ACC112 (cell line): Measurements from ENCODE around the gene HOXB7.
A peak's percentile ranks its signal among the peaks of the same experiment; 100 is the strongest.

Source experiments
- H2AFZ ChIP-seq: fragments of 200-600 bp; sonication (generic); one replicate; pipeline ENCODE4 v1.6.0; 2017; ENCODE audit warnings: antibody characterized with exemption, low read length; ENCODE audit not compliant: unreplicated experiment
- H3K27ac ChIP-seq: fragments of 200-600 bp; sonication (generic); 2 replicates; pipeline ENCODE4 v1.5.1; 2014; ENCODE audit warnings: low read depth, mild to moderate bottlenecking, antibody characterized with exemption, low read length, moderate library complexity
- H3K27me3 ChIP-seq: fragments of 200-600 bp; sonication (generic); 2 replicates; pipeline ENCODE4 v1.6.1; 2014; ENCODE audit warnings: mild to moderate bottlenecking, antibody characterized with exemption, low read length, moderate library complexity, mixed read lengths; ENCODE audit not compliant: insufficient read depth
- H3K36me3 ChIP-seq: fragments of 200-600 bp; sonication (generic); 2 replicates; pipeline ENCODE4 v1.6.1; 2016; ENCODE audit warnings: mild to moderate bottlenecking, antibody characterized with exemption, low read length, moderate library complexity, mixed read lengths; ENCODE audit not compliant: insufficient read depth
- H3K4me1 ChIP-seq: fragments of 200-600 bp; sonication (generic); one replicate; pipeline ENCODE4 v1.6.1; 2016; ENCODE audit warnings: low read length, mixed read lengths; ENCODE audit not compliant: insufficient read depth, unreplicated experiment, control insufficient read depth
- H3K4me3 ChIP-seq: fragments of 200-600 bp; sonication (generic); 2 replicates; pipeline ENCODE4 v1.5.1; 2014; ENCODE audit warnings: mild to moderate bottlenecking, low read depth, low read length
- H3K79me2 ChIP-seq: fragments of 200-600 bp; sonication (generic); one replicate; pipeline ENCODE4 v1.6.0; 2016; ENCODE audit warnings: low read length; ENCODE audit not compliant: control insufficient read depth, unreplicated experiment, insufficient read depth

Gene HOXB7

DNA sequence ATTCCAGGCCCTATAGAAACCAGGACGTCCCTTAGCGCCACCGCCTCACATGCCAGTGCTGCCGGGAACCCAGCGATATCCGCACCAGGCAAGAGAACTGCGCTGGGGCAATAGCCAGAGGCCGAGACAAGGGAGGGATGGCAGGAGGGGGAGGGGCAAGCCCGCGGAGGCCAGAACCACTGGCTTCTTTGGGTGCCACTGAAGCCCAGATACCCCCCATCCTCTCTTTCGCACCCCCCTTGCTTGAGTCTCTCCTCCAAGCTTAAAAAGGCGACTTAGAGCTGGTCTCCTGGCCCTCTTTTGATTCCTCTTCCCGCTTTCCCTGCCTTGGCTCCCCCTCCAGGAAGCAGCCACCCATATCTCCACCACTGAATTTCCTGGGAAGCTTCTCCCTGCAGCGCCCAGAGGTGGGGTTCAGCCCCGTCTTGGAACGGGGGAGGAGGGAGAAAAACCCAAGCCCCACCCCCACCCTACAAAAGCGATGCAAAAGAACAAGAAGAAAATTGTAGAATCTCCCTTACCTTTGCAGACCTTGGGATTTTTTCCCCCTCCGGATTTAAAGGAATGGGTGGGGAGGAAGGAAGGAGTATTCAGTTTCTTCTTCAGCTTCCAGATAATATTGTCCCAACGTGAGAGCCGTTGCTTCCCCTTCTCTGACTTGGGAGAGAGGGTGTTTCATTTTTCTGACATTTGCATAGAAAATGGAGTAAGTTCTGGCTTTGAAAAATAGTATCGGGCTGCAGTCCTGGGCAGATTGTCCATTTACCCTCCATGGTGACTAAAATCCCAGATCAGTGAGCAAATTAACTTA is 6.7 kb downstream of the HOXB7 start:
- Histone ChIP-seq H3K36me3 (no peaks in the 10 kb centered on the region), H2AFZ (no peak overlapping the region), H3K79me2 (no peaks in the 10 kb centered on the region), H3K4me3 (no peak overlapping the region), H3K27me3 (peaks cover 98% of the 10 kb centered on the region), H3K4me1 (no peaks in the 10 kb centered on the region), H3K27ac (no peak overlapping the region)

DNA sequence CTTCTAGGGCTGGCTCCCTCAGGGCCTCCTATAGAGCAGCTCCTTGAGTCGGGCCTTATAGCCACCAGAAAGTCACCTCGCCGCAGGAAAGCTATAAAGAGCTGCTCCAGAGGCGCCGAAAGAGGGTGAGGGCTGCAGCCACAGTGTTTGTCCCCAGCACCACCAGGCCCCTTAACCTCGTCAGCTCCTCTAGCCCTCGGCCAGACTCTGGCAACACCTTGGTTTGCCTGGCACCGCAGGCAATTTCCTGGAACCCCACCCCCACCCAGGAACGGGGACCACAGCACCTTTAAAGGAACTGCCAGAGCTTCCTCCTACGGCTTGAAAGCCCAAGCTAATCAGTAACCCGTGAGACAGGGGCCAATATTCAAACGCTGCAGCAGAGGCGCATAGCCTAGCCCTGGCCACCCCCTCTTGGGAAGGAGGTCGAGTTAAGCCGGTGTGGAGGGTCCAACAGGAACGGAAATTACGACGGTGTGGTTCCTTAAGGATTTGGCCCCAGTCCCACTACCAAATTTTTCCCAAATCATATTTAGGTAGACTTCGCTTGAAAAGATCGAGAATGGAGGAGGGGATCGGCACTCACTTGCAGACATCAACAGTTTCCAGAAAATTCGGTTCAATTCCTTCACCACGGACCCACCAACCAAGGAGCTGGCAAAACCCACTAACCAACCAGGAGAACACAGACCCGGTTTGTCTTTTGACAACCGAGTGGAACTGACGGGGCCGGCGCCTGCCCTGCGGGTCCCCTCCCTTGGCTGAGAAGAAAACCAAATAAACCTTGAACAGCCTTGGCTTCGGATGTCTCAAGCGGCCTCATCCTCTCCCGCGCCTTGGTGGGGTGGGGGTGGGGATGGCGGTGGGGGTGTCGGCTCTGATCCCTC is 9.0 kb downstream of the HOXB7 start:
- no peak overlapping the region for H3K27ac ChIP-seq
- H3K79me2 ChIP-seq, result no peaks in the 10 kb centered on the region
- H2AFZ ChIP-seq, result no peak overlapping the region
- peaks cover 100% of the 10 kb centered on the region for H3K27me3 ChIP-seq
- no peaks in the 10 kb centered on the region for H3K36me3 ChIP-seq
- H3K4me1 ChIP-seq, result no peaks in the 10 kb centered on the region
- no peak overlapping the region for H3K4me3 ChIP-seq

DNA sequence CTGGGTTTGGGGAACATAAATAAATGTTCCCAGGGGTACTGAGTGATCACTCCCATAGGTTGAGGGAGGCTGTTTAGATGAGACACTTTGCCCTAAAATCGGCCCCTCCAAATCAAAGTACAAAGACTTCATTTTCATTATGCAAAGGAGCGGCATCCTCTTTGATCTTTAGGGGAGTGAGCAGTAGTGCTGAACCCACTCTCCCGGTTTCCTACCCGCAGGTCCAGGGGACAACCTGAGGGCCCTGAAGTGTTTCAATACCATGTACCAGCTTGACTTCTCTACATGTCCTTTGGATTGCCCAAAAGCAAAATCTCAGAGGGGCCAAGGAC is 9.6 kb downstream of the HOXB7 start:
- no peak overlapping the region for H3K4me3 ChIP-seq
- no peaks in the 10 kb centered on the region for H3K79me2 ChIP-seq
- H2AFZ ChIP-seq, result no peak overlapping the region
- no peaks in the 10 kb centered on the region for H3K4me1 ChIP-seq
- no peaks in the 10 kb centered on the region for H3K36me3 ChIP-seq
- peaks cover 100% of the 10 kb centered on the region for H3K27me3 ChIP-seq
- H3K27ac ChIP-seq, result no peak overlapping the region

DNA sequence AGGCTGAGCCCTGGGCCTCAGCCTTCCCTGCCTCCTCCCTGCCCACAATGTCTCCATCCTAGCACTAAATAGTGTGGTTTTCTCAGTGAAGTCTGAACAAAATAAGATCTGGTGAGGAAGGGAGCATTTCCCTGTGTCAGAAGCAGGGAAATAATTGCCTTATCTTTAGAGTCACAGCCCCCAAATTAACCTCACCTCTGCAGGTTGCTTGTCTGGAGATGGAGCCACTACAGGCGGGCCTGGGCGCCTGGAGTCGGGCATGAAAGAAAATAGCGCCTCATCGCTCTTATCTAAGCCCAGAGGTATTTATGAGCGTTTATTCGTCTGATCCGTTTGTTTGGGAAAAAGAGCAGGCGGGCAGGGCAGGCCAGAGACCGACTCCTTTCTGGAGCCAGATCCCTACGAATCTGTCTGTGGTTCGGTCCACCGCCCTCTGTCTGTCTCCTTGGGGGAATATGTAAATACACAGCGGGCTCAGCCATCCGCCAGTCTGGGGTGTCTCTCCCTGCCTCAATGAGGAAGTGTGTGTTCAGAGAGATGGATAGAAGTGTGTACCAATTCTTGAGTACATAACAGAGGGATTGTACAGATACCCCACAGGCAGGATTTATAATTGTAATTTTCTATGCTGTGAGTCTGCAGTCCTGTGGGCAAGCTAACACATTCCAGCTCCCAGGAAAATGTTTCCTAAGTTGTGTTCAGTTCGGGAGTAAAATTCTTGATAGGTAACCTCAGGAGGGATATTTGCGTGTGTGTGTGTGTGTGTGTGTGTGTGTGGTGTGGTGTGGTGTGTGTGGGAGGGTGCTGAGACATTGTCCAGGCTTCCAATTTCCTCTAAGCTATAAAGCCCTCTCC is 10.3 kb downstream of the HOXB7 start:
- H3K36me3 ChIP-seq, result no peaks in the 10 kb centered on the region
- H3K4me1 ChIP-seq, result no peaks in the 10 kb centered on the region
- no peak overlapping the region for H3K4me3 ChIP-seq
- H3K27me3 ChIP-seq, result peaks cover 100% of the 10 kb centered on the region
- no peak overlapping the region for H2AFZ ChIP-seq
- H3K27ac ChIP-seq, result no peak overlapping the region
- no peaks in the 10 kb centered on the region for H3K79me2 ChIP-seq

DNA sequence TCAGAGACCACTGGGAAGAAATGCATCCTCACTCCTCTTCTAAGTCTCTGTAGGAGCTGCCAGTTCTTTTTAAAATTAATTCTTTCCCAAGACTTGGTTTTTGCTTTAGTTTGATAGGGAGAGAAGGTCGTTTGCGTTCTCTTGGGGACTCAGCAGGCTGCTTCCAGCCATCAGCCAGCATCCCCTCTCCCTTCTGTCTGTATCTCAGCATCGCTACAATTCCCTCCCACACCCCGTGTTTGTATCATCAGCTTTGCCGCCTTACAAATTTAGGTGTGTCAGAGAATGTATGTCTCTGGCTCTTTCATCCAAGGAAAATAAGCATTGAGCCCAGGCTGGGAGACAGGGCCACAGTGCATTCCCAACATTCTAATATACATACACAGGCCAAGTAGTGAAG is 11.5 kb downstream of the HOXB7 start:
- Histone ChIP-seq H3K4me1 (no peaks in the 10 kb centered on the region), H3K27ac (no peak overlapping the region), H2AFZ (no peak overlapping the region), H3K79me2 (no peaks in the 10 kb centered on the region), H3K36me3 (no peaks in the 10 kb centered on the region), H3K4me3 (no peak overlapping the region), H3K27me3 (peaks cover 100% of the 10 kb centered on the region)

DNA sequence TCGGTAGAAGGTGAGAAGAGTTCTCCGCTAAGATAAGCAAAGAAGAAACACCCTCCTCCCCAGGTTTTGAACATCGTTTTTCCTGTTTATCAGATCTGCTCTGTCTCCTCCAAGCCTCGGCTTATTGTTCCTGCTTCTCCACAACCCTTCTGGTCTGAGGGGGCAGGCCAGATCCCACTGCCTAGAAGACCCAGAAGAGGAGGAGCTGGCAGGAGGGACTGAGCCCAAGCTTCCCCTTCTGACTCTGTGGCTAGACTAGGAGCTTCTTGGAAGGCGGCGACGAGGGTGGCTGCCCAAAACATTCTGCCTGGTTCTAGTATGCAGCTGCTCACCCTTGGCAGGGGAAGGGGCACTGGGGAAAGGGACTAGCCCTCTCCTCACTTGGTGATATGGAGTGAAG is 12.1 kb downstream of the HOXB7 start:
- Histone ChIP-seq H3K27ac (no peak overlapping the region), H2AFZ (no peak overlapping the region), H3K27me3 (peaks cover 100% of the 10 kb centered on the region), H3K4me1 (no peaks in the 10 kb centered on the region), H3K4me3 (no peak overlapping the region), H3K79me2 (no peaks in the 10 kb centered on the region), H3K36me3 (no peaks in the 10 kb centered on the region)

DNA sequence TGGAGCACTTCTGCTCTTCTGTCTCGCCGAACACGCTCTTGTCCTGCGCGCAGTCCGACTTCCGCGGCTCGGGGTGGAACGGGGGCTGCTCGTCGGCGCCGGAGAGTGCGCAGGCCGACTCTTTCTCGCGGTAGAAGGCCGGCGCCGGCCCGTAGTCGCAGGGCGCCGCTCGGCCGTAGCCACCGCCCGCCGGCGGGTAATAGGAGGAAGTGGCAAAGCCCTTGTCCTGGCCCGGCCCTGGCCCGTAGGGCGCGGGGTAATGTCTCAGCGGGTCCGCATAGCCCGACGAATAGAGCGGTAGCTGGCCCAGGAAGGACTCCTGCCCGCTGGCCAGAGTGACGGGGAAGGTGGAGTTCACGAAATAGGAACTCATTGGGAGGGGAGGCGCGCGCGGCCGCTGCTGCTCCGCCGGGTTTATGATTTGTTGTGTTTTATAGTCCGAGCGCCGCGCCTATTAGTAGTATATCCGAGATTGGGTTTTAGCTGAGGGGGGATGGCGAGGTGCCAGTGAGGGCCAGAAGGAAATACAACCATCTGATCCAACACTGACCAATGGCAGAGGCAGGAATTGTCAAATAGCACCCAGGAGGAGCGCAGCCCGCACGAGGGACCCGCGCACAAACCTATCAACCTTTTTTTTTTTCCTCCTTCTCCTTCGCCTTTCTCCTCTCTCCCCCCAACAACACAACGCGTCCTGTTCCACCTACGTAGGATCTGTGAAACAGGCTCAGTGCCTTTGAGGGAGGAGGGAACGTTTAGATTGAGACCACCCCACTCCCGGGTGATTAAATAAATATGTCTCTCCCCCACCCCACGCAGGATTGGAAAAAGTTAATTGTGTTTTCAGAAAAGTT is 12.8 kb downstream of the HOXB7 start:
- no peaks in the 10 kb centered on the region for H3K4me1 ChIP-seq
- peak overlapping the region; percentile 38; the same call in 1 of the 2 replicates for H3K4me3 ChIP-seq
- H3K36me3 ChIP-seq, result no peaks in the 10 kb centered on the region
- H3K27me3 ChIP-seq, result peaks cover 99% of the 10 kb centered on the region
- no peaks in the 10 kb centered on the region for H3K79me2 ChIP-seq
- H2AFZ ChIP-seq, result no peak overlapping the region
- H3K27ac ChIP-seq, result no peak overlapping the region

DNA sequence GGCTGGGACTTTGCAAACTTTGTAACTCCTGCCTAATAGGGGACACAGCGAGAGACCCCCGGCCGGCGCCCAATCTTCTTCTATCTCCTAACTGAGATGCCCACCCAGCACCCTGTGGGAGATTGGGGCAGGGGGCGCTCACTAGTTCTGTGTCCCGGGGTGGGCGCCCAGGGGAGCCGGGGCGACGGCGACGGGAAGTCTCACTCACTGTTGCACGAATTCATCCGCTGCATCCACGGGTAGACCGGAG is 13.4 kb downstream of the HOXB7 start:
- Histone ChIP-seq H3K4me1 (no peaks in the 10 kb centered on the region), H3K36me3 (no peaks in the 10 kb centered on the region), H3K4me3 (0 out of 2 replicates have a peak overlapping the region, but pooled peaks have one; percentile 38), H3K27ac (no peak overlapping the region), H2AFZ (no peak overlapping the region), H3K27me3 (peaks cover 99% of the 10 kb centered on the region), H3K79me2 (no peaks in the 10 kb centered on the region)

DNA sequence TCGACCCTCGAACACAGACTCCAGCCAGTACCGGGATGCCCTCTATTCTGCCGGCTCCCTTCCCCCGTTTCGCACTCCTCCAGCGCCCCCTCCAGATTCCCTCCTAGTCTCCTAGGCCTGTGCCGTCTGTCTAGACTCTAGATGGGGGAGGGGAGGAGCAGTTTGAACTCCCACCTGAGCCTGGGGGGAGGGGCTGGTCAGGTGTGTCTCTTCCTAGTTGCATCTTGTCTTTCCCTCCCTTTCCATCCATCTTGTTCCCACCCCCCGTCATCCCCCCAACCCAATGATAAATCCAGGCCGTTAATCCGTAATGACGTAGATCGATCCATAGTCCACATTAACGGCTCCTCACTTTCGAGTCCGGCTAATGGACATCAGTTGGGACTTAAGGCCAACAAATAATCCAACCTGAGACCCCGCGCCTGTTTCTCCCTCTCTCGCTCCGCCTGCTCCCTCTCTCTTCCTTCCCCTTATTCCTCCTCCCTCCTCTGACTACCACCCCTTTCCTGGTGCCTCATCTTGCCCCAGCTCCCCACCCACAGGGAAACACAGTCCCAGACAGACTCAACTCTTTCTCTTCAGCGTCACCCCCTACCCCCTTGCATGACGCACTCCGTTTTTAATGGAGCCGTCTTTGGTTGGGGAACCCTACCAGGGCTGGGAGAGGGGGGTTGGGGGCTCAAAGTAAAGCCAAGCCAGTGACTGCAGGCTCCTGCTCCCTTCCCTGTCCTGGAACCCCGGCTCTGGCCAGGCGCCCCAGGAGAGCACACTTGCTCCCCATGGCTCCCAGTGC is 13.9 kb downstream of the HOXB7 start:
- H3K27ac ChIP-seq, result no peak overlapping the region
- H3K4me1 ChIP-seq, result no peaks in the 10 kb centered on the region
- no peaks in the 10 kb centered on the region for H3K79me2 ChIP-seq
- H3K4me3 ChIP-seq, result no peak overlapping the region
- H3K36me3 ChIP-seq, result no peaks in the 10 kb centered on the region
- peaks cover 99% of the 10 kb centered on the region for H3K27me3 ChIP-seq
- H2AFZ ChIP-seq, result no peak overlapping the region
